Astrocyte of the cerebellum (primary cell): ENCODE results near the gene RNASE8.

ENCODE experiments used
- DNase-seq: peaks from one replicate; pipeline ENCODE4 v3.0.0-alpha.2; 2011; ENCODE audit warnings: low read depth
- H3K4me3 ChIP-seq: 2 replicates; pipeline ENCODE4 v1.5.1; 2011; ENCODE audit warnings: mild to moderate bottlenecking, low read depth, low read length, moderate library complexity
- in situ Hi-C: cut with HindIII; loops from 2 replicates; pipeline ENCODE4 v1.10.0; 2017; ENCODE audit warnings: low sequenced_read_pairs
- TF ChIP-seq, protein P1 (sequence below): IDR thresholded peaks from 2 replicates; pipeline ENCODE4 v1.5.1; 2012; ENCODE audit warnings: low read length, low read depth, moderate library complexity, mild to moderate bottlenecking; ENCODE audit errors: missing control alignments

RNASE8 gene

DNA sequence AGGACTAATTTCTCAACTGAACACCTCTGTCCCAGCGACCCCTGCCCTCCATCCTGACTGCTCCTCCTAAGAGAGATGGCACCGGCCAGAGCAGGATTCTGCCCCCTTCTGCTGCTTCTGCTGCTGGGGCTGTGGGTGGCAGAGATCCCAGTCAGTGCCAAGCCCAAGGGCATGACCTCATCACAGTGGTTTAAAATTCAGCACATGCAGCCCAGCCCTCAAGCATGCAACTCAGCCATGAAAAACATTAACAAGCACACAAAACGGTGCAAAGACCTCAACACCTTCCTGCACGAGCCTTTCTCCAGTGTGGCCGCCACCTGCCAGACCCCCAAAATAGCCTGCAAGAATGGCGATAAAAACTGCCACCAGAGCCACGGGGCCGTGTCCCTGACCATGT lies 14.7 kb upstream of the RNASE8 start:
- TF ChIP-seq, protein P1, sequence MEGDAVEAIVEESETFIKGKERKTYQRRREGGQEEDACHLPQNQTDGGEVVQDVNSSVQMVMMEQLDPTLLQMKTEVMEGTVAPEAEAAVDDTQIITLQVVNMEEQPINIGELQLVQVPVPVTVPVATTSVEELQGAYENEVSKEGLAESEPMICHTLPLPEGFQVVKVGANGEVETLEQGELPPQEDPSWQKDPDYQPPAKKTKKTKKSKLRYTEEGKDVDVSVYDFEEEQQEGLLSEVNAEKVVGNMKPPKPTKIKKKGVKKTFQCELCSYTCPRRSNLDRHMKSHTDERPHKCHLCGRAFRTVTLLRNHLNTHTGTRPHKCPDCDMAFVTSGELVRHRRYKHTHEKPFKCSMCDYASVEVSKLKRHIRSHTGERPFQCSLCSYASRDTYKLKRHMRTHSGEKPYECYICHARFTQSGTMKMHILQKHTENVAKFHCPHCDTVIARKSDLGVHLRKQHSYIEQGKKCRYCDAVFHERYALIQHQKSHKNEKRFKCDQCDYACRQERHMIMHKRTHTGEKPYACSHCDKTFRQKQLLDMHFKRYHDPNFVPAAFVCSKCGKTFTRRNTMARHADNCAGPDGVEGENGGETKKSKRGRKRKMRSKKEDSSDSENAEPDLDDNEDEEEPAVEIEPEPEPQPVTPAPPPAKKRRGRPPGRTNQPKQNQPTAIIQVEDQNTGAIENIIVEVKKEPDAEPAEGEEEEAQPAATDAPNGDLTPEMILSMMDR = no peak
- no peak for DNase-seq
- H3K4me3 ChIP-seq = no peak overlapping the region
- in situ Hi-C loops = no loop called here

DNA sequence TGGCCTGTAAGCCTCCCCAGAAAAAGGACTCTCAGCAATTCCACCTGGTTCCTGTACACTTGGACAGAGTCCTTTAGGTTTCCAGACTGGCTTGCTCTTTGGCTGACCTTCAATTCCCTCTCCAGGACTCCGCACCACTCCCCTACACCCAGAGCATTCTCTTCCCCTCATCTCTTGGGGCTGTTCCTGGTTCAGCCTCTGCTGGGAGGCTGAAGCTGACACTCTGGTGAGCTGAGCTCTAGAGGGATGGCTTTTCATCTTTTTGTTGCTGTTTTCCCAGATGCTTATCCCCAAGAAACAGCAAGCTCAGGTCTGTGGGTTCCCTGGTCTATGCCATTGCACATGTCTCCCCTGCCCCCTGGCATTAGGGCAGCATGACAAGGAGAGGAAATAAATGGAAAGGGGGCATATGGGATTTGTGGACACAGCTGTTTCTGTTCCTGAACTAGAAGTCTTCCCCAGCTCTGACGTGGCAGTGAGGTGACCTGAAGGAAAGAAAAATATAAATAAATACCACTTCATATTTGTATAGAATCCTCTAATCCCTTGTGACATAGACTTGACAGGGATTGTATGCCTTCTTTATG lies 14.1 kb upstream of the RNASE8 start:
- in situ Hi-C loops = no loop called here
- no peak for DNase-seq
- H3K4me3 ChIP-seq = no peak overlapping the region
- TF ChIP-seq, protein P1 = no peak

DNA sequence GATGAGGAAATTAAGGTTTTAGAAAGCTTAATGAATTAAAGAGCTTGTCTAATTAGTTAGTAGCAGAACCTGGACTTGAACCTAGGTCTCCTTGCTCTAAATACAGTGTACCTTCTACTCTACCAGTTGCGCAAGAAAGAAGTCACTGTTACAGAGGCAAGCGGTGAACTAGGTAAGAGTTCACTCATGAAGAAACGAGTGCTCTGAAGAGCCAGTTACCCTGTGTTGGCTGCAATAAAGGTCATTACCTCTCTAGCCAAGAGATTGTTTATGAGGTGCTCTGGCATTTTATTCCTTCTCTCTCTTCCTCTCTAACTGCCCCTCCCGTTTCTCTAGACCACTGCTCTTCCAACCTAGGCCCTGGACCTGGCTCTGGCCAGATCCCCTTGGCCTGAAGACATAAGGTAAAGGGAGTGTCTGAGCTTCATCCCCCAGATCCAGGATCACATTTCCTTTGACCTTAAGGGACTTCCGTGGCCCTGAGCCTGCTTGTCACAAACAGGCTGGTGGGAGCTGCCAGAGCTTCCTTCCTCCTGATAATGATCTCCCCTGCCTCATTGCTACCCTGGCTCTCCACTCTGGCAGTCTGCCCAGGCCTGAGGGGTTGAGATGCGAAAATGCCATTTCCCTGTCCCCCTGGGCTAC lies 13.5 kb upstream of the RNASE8 start:
- in situ Hi-C loops = no loop called here
- H3K4me3 ChIP-seq = no peak overlapping the region
- TF ChIP-seq, protein P1 = no peak
- DNase-seq = no peak

DNA sequence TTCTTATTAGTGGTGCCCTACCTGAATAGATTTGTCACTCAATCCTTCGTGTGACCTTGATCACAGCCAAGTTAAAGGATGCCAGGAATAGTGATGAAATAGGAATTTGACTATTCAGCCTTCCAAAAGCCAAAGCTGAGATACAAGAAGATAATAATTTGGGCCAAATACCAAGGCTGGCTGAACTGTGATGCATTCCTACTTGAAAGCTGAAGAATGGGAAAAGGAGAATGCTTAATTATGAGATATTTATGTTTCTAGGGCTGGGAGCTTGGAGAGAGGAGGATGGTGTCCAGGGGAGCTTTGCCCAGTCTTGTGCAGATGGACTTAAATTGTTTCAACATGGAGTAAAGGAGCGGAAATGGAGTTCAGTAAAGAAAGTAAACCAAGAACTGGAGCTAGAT lies 10.2 kb upstream of the RNASE8 start:
- in situ Hi-C loops = no loop called here
- no peak overlapping the region for H3K4me3 ChIP-seq
- DNase-seq = no peak
- TF ChIP-seq, protein P1 = no peak

DNA sequence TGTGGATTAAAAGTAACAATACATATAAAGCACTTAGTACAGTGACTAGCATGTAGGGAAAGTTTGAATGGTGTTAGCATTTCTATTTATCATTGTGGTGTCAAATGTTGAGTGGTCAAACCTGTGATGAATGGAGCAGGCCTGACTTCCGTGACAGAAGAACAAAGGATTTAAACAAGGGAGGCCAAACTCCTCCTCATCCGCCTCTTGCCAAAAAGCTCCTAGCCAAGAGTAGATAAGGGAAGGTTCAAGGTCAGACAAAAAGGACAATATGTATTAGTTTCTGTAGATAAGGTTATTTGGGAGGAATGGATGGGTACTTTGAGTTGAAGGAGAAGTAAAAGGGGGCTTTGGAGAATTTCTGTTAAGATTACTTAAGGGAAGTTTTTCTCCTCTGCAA lies 9.0 kb upstream of the RNASE8 start:
- TF ChIP-seq, protein P1 = no peak
- in situ Hi-C loops = no loop called here
- no peak for DNase-seq
- no peak overlapping the region for H3K4me3 ChIP-seq

DNA sequence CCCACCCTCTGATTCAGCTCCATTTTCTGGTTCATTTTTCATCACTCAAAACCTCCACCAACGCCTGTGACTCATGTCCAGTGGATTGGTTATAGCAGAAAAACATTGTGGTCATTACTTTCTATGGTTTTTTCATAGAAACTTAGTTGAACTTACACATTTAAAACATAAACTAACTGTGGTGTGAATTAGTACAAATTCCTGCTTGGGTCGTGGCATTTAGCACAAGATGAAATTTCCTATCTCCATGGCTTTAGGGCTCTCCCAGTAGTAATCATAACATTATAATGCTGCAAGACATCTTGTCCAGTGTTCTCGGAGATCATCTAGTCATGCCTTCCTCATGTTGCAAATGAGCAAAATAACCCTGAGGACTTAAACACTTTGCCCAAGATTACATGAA lies 8.3 kb upstream of the RNASE8 start:
- DNase-seq = no peak
- no peak overlapping the region for H3K4me3 ChIP-seq
- in situ Hi-C loops = no loop called here
- TF ChIP-seq, protein P1 = no peak

DNA sequence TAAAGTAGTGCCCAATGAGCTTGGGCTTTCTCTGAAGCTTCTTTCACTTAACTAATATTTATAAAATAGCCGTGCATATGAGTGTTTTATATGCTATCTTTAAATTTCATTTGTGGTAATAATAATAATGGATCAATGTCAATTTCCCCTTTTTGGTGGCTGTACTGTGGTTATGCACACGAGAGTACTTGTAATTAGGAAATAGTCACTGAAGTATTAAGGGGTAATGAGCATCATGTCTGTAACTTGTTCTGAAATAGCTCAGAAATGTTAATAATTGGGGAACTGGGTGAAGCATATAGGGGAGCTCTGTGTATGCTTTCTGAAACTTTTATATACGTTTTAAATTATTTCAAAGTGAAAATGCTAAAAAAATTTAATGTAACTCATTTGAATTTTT lies 7.0 kb upstream of the RNASE8 start:
- in situ Hi-C loops = no loop called here
- H3K4me3 ChIP-seq = no peak overlapping the region
- TF ChIP-seq, protein P1 = no peak
- DNase-seq = no peak
